ENCODE data around the gene LRCOL1. TPM values are rescaled to one million over a fixed set of nuclear protein-coding genes. Genes with fewer than 3 reads are reported as not detected.

The LRCOL1 gene
- total RNA-seq, 1 donor from 2014 or later, result not detected

DNA sequence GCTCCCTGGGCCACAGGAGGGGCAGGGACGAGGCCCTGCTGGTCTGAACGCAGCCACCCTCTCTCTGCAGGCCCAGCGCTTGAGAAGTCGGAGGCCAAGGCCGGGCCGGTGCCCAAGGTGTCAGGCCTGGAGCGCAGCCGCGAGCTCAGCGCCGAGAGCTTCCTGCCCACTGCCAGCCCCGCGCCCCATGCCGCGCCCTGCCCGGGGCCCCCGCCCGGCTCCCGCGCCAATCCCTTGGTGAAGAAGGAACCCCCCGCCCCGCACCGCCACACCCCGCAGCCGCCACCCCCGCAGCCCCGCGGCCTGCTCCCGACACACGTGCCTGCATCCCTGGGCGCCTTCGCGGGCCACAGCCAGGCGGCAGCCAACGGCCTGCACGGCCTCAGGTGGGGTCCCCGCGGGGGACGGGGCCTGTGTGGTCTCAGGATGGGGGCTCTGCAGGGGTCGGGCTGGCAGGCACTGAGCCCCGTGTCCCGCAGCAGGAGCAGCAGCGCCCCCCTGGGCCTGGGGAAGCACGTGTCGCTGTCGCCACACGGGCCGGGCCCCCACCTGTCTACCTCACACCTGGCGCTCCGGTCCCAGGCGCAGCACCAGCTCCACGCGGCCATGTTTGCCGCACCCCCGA is 40.4 kb downstream of the LRCOL1 start:
- Mint-ChIP-seq H3K4me3 (ENCODE audit: unreplicated experiment) (no peak overlapping the region), H3K9me3 (ENCODE audit: low read depth) (no peaks in the 10 kb centered on the region), H3K27me3 (ENCODE audit: low read depth) (no peaks in the 10 kb centered on the region), H3K4me1 (ENCODE audit: low read depth) (no peaks in the 10 kb centered on the region), H3K36me3 (ENCODE audit: low read depth) (peaks cover 1% of the 10 kb centered on the region), H3K27ac (ENCODE audit: unreplicated experiment) (no peak overlapping the region)
- TF ChIP-seq, protein P1, sequence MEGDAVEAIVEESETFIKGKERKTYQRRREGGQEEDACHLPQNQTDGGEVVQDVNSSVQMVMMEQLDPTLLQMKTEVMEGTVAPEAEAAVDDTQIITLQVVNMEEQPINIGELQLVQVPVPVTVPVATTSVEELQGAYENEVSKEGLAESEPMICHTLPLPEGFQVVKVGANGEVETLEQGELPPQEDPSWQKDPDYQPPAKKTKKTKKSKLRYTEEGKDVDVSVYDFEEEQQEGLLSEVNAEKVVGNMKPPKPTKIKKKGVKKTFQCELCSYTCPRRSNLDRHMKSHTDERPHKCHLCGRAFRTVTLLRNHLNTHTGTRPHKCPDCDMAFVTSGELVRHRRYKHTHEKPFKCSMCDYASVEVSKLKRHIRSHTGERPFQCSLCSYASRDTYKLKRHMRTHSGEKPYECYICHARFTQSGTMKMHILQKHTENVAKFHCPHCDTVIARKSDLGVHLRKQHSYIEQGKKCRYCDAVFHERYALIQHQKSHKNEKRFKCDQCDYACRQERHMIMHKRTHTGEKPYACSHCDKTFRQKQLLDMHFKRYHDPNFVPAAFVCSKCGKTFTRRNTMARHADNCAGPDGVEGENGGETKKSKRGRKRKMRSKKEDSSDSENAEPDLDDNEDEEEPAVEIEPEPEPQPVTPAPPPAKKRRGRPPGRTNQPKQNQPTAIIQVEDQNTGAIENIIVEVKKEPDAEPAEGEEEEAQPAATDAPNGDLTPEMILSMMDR (IDR thresholded peaks at IDR 0.05), result no peak
- DNase-seq (ENCODE audit: low spot score), result no peak

DNA sequence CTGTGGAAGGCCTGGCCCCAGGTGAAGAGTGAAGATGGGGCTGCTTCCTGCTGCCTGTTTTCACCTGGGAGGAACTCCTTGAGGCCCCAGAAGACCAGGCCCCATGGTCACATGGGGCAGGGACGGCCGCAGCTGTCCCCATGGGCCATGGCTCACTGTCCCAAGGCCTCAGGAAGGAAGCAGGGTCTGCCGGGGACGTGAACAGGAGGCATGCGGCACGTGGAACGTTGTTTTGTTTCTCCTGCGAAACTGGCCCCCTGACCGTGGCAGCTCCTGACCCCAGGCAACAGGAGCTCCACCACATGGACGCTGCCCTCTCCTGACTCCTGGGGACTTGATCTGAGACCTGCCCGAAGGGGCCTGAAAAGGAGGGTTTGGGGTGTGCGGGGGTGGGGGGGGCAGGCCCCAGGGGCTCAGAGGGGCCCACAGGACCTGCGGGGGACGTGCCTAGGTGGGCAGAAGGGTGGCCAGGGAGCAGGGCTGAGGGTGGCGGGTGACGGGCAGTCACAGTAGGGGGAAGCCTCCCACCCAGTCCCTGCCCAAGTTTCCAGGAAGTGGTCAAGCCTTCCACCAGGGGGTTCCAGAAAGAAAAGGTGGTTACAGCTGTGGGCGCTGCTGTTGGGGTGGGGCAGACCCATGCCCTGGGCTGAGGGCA is 41.4 kb downstream of the LRCOL1 start:
- Mint-ChIP-seq H3K4me3 (ENCODE audit: unreplicated experiment) (no peak overlapping the region), H3K4me1 (ENCODE audit: low read depth) (no peaks in the 10 kb centered on the region), H3K27me3 (ENCODE audit: low read depth) (no peaks in the 10 kb centered on the region), H3K27ac (ENCODE audit: unreplicated experiment) (no peak overlapping the region), H3K36me3 (ENCODE audit: low read depth) (no peaks in the 10 kb centered on the region), H3K9me3 (ENCODE audit: low read depth) (no peaks in the 10 kb centered on the region)
- TF ChIP-seq, protein P1 (IDR thresholded peaks at IDR 0.05), result no peak
- DNase-seq (ENCODE audit: low spot score), result no peak

DNA sequence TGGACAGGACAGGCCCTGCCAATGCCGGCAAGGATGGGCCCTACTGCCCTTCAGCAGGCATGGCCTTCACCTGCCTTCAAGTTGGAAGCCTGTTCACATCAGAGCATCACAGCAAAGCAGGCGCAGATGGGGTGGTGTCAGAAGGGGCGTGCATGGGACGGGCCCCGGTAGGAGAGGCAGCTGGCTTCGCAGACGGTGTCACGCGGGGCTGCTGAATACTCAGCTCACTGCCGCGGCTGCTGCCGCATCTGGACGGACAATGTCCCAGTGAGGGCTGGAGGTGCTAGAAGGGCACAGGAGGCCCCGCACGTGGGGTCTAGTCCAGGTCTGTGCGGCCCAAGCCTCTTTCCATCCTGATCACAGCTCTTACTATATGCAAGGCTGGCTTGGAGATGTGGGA is 42.1 kb downstream of the LRCOL1 start:
- H3K27ac Mint-ChIP-seq (ENCODE audit: unreplicated experiment), result no peak overlapping the region
- no peaks in the 10 kb centered on the region for H3K27me3 Mint-ChIP-seq (ENCODE audit: low read depth)
- no peaks in the 10 kb centered on the region for H3K9me3 Mint-ChIP-seq (ENCODE audit: low read depth)
- H3K4me1 Mint-ChIP-seq (ENCODE audit: low read depth), result no peaks in the 10 kb centered on the region
- no peaks in the 10 kb centered on the region for H3K36me3 Mint-ChIP-seq (ENCODE audit: low read depth)
- no peak overlapping the region for H3K4me3 Mint-ChIP-seq (ENCODE audit: unreplicated experiment)
- no peak for DNase-seq (ENCODE audit: low spot score)
- TF ChIP-seq, protein P1 (IDR thresholded peaks at IDR 0.05), result no peak

DNA sequence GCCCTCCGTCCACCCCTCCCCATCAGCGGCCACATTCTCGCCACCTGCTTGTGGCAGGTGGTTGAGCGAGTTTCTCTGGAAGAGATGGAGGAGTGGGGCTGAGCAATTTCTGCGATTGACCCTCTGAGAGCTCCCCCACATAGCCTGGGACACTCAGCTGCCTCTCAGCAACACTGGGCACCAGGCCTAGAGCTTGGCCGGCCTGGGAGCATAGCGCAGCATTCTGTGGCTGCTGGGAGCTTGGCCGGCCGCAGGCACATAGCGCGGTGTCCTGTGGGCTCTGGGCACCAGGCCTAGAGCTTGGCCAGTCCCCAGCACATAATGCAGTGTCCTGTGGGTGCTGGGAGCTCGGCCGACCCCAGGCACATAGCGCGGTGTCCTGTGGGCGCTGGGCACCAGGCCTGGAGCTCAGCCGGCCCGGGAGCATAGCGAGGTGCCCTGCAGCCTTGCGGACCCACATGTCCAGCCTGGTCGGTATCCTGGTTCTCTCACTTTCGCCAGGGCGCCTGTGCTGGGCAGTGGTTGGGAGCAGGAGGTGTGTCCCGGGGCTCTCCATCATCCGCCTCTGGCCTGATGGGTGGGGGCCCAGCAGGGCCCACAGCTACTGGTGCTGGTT is 43.8 kb downstream of the LRCOL1 start:
- no peak overlapping the region for H3K4me3 Mint-ChIP-seq (ENCODE audit: unreplicated experiment)
- no peak for DNase-seq (ENCODE audit: low spot score)
- no peaks in the 10 kb centered on the region for H3K27me3 Mint-ChIP-seq (ENCODE audit: low read depth)
- no peaks in the 10 kb centered on the region for H3K9me3 Mint-ChIP-seq (ENCODE audit: low read depth)
- no peaks in the 10 kb centered on the region for H3K36me3 Mint-ChIP-seq (ENCODE audit: low read depth)
- H3K4me1 Mint-ChIP-seq (ENCODE audit: low read depth), result no peaks in the 10 kb centered on the region
- TF ChIP-seq, protein P1 (IDR thresholded peaks at IDR 0.05), result no peak
- no peak overlapping the region for H3K27ac Mint-ChIP-seq (ENCODE audit: unreplicated experiment)

DNA sequence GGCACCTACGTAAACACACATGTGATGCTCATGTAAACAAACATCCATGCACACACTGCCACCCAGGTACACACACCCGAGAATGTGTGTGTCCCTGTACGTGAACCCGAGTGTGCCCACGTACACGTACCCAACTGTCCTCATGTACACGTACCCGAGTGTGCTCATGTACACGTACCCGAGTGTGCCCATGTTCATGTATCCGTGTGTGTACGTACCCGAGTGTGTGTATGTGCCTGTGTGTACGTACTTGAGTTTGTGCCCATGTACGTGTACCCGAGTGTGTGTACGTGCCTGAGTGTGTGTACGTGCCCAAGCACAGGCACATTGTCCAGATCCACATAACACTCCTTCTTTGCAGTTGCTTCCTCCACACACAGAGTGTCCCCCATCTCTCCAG is 45.0 kb downstream of the LRCOL1 start:
- H3K4me3 Mint-ChIP-seq (ENCODE audit: unreplicated experiment), result no peak overlapping the region
- peaks cover 6% of the 10 kb centered on the region for H3K4me1 Mint-ChIP-seq (ENCODE audit: low read depth)
- no peaks in the 10 kb centered on the region for H3K9me3 Mint-ChIP-seq (ENCODE audit: low read depth)
- DNase-seq (ENCODE audit: low spot score), result no peak
- TF ChIP-seq, protein P1 (IDR thresholded peaks at IDR 0.05), result no peak
- no peaks in the 10 kb centered on the region for H3K27me3 Mint-ChIP-seq (ENCODE audit: low read depth)
- no peak overlapping the region for H3K27ac Mint-ChIP-seq (ENCODE audit: unreplicated experiment)
- no peaks in the 10 kb centered on the region for H3K36me3 Mint-ChIP-seq (ENCODE audit: low read depth)
